Suprapubic skin (tissue), 4 donors: ENCODE data around the gene CCSER1. TPM values are rescaled to one million over a fixed set of nuclear protein-coding genes. Genes with fewer than 3 reads are reported as not detected.

Experiments used
- DNase-seq, 2 donors: peaks; one replicate each; pipeline ENCODE4 v3.0.0-alpha.2; 2019; ENCODE audit warnings: low spot score in 2 of 2
- H3K27ac ChIP-seq: fragments of 200-600 bp; sonication (generic); one replicate; pipeline ENCODE4 v1.5.1; 2019
- H3K27me3 ChIP-seq: fragments of 200-600 bp; sonication (generic); one replicate; pipeline ENCODE4 v1.5.1; 2019
- H3K36me3 ChIP-seq: fragments of 200-600 bp; sonication (generic); one replicate; pipeline ENCODE4 v1.5.1; 2019
- H3K4me1 ChIP-seq: fragments of 200-600 bp; sonication (generic); one replicate; pipeline ENCODE4 v1.5.1; 2019
- H3K4me3 ChIP-seq: fragments of 200-600 bp; sonication (generic); one replicate; pipeline ENCODE4 v1.5.1; 2019; ENCODE audit warnings: mild to moderate bottlenecking
- H3K9me3 ChIP-seq: fragments of 200-600 bp; sonication (generic); one replicate; pipeline ENCODE4 v1.5.1; 2019
- CTCF ChIP-seq, 2 donors: fragments of 200-600 bp in 1 of 2; fragments of 450-650 bp in 1 of 2; sonication (generic) in 1 of 2; IDR thresholded peaks; one replicate each; pipeline ENCODE4 v1.5.1; 2016 to 2019; ENCODE audit warnings: antibody characterized with exemption in 2 of 2, mild to moderate bottlenecking in 1 of 2, moderate library complexity in 1 of 2
- EP300 ChIP-seq: sonication (generic); formaldehyde crosslinking; IDR thresholded peaks from one replicate; pipeline ENCODE4 v1.6.1; 2017; ENCODE audit warnings: antibody characterized with exemption
- POLR2A ChIP-seq, 2 donors: fragments of 450-650 bp; IDR thresholded peaks; one replicate each; pipeline ENCODE4 v1.6.1; 2017; ENCODE audit warnings: antibody characterized with exemption in 2 of 2, mild to moderate bottlenecking in 2 of 2, moderate library complexity in 2 of 2
- POLR2AphosphoS5 ChIP-seq, 3 donors: sonication (generic); formaldehyde crosslinking; IDR thresholded peaks; one replicate each; pipeline ENCODE4 v1.6.1; 2017; ENCODE audit warnings: antibody characterized with exemption in 3 of 3
- WGBS: methylation state at CpG from one replicate; pipeline ENCODE4 v1.1.5; 2018; 5-methylcytosine and 5-hydroxymethylcytosine counted together
- total RNA-seq, 4 donors: library from RNA; depleted of rRNA; stranded (reverse); fragments of >200 nt; gene quantifications; one replicate each; pipeline ENCODE4 v1.1.0, GENCODE V29; 2016

CCSER1 gene
- total RNA-seq, 4 donors from 2014 or later: 6.7 to 39.5 (median 11.8) TPM

- Histone ChIP-seq H3K27me3 (no peaks in the 10 kb centered on the region), H3K4me3 (no peak overlapping the region), H3K4me1 (no peaks in the 10 kb centered on the region), H3K9me3 (no peaks in the 10 kb centered on the region), H3K36me3 (no peaks in the 10 kb centered on the region), H3K27ac (no peak overlapping the region)
- DNase-seq: no peak
- 89% methylated on average over 3 of the region's 3 CpGs for WGBS
- TF ChIP-seq EP300 (no peak), POLR2AphosphoS5 (IDR thresholded peaks at IDR 0.05) (no peak), POLR2A (IDR thresholded peaks at IDR 0.05) (no peak), CTCF (IDR thresholded peaks at IDR 0.05) (no peak)
Measured at GRCh38 chr4:91631335-91631734, 1504.1 kb downstream of the CCSER1 start.

- 56% methylated on average over 4 of the region's 4 CpGs for WGBS
- Histone ChIP-seq H3K9me3 (no peaks in the 10 kb centered on the region), H3K4me3 (no peak overlapping the region), H3K27me3 (no peaks in the 10 kb centered on the region), H3K4me1 (no peaks in the 10 kb centered on the region), H3K27ac (no peak overlapping the region), H3K36me3 (no peaks in the 10 kb centered on the region)
- no peak for DNase-seq
- no peak for TF ChIP-seq EP300
- TF ChIP-seq POLR2AphosphoS5 (IDR thresholded peaks at IDR 0.05): no peak
- TF ChIP-seq CTCF (IDR thresholded peaks at IDR 0.05): no peak
- no peak for TF ChIP-seq POLR2A (IDR thresholded peaks at IDR 0.05)
Measured at GRCh38 chr4:91636083-91636482, 1508.9 kb downstream of the CCSER1 start.

Other genes starting within 250 kb of the CCSER1 start
- 10 to 100 TPM in 2 of 4 donors, 1 to 10 TPM in 2; 7.7 to 18.8 (median 10.7) TPM for gene MMRN1, start 232.5 kb upstream of the CCSER1 start, total RNA-seq